Measurements from ENCODE around the gene IFI16.
A peak's percentile ranks its signal among the peaks of the same experiment; 100 is the strongest.
"Not testable (repeated sequence)": the region's sequence is repeated elsewhere in the genome, so short reads cannot be mapped to it uniquely, and the experiment has no call there.

Gene IFI16

DNA sequence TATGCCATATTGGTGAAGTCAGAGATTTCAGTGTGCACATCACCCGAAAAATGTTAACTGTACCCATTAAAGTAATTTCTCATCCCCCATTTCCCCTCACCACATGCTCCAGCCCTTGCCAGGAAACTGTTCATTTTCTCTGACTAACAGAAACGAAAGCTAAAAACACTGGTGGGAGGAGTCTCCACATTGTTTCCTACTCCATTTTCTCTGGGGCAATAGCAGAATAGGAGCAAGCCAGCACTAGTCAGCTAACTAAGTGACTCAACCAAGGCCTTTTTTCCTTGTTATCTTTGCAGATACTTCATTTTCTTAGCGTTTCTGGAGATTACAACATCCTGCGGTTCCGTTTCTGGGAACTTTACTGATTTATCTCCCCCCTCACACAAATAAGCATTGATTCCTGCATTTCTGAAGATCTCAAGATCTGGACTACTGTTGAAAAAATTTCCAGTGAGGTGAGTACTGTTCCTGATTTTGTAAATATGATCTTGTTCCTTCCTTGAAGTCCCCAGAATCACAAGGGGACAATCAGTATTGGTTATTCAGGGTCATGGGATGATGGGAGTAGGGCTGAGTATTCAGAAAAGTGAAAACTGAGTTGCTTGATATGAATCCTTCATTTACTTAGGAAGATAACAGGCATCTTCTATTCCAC, at the start of gene IFI16:
TSS of gene IFI16 (plus strand) at position 204 of the 658 bp plus-strand sequence. CDS start 4,774 bp downstream, outside the sequence.
- DNase-seq = peak; percentile 53 to 81

- DNase-seq = no peak
Measured at GRCh38 chr1:158961178-158961577, 48.5 kb upstream of the IFI16 start.

DNA sequence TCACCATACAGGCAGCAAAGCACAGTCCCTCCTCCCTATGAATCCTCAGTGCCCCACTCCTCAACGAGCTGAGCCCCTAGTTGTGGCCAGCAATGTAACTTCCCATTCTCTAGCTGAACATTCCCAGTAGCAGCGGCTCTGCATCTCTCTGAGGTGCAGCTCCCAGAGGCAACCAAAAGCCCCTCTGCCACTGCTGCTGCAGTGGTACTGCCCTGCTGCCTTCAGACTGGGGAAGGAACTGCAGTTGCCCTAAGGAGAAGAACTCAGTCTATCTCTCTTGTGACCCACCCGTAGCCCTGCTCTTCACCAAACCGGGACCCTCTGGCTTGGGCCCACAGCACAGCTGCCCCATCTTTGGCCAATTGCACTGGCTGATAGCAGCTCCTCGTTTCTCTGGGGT, 46.7 kb upstream of the IFI16 start:
- DNase-seq = no peak

DNA sequence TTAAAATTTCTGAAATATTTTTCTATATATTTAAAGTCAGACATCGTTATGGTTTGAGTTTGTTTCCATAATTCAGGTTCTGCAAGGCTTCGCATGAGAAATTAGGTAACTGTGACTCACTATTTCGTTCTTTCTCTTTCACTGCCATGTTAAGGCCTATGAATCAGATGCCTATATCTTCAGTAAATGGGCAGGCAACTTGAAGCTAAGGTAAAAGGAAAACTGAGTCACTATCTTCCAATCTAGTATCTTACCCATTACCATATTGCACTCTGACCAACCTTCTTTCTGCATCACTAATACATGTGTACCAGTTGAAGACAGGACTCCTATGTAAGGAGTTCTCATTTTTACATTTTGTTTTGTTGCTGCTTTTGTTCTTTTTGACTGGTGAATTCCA, 40.5 kb upstream of the IFI16 start:
- DNase-seq = no peak

- DNase-seq = no peak
Measured at GRCh38 chr1:158969855-158970254, 39.9 kb upstream of the IFI16 start.

DNA sequence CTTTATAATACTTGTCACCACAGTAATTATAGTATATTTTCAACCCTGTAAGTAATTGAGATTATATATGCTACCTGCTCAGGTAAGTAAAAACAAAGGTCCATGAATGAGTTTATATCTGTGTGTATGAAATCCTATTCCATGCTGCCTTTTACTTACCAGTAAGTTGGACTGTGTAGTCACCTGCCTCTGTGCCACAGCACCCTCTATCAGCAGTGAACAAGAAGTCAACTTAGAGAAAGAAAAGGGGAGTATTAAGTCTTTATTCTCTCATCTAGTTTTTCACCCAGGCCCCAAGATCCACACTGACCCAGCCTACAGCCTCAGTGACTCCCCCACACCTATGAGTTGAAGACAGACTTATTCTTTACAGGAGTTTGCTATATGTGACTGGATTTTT, 36.9 kb upstream of the IFI16 start:
- no peak for DNase-seq

- no peak for DNase-seq
Measured at GRCh38 chr1:158976219-158976618, 33.5 kb upstream of the IFI16 start.

- DNase-seq = no peak
Measured at GRCh38 chr1:158978730-158979129, 31.0 kb upstream of the IFI16 start.

GRCh38 chr1:158979229-158979628, 30.5 kb upstream of the IFI16 start:
- DNase-seq = no peak

DNA sequence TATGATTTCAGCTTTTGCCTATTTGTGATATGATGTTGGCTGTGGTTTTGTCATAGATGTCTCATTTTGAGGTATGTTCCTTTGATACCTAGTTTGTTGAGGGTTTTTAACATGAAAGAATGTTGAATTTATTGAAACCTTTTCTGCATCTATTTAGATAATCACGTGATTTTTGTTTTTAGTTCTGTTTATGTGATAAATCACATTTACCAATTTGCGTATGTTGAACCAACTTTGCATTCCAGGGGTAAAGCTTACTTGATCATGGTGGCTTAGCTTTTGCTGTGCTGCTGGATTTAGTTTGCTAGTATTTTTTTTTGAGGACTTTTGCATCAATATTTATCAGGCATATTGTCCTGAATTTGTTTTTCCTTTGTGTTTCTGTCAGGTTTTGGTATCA, 26.5 kb upstream of the IFI16 start:
- DNase-seq = no peak

DNA sequence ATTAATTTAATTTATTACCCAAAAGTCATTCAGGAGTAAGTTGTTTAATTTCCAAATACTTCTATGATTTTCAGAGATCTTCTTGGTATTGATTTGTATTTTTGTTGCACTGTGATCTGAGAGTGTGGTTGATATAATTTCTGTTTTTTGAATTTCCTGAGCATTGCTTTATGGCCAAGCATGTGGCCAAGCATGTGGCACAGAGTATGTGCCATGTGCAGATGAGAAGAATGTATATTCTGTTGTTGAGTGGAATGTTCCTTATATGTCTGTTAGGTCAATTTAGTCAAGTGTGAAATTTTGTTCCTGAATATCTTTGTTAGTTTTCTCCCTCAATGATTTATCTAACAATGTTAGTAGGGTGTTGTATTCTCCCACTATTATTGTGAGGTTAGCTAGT, 25.3 kb upstream of the IFI16 start:
- DNase-seq = no peak

DNA sequence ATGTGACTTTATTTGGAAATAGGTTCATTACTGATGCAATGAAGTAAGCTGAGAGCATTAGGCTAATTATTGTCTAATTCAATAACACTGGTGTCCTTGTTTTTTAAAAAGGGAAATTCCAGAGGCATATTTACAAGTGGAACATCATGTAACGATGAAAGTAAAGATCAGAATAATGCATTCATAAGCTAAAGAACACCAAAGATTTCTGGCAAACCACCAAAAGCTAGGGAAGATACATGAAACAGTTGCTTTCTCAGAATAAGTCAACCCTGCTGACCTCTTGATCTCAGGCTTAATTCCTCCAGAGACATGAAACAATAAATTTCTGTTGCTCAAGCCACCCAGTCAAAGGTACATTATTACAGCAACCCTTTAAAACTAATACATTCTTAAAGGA, 20.3 kb upstream of the IFI16 start:
- DNase-seq = no peak

GRCh38 chr1:158992787-158993312, 16.9 kb upstream of the IFI16 start:
- no peak for DNase-seq

DNA sequence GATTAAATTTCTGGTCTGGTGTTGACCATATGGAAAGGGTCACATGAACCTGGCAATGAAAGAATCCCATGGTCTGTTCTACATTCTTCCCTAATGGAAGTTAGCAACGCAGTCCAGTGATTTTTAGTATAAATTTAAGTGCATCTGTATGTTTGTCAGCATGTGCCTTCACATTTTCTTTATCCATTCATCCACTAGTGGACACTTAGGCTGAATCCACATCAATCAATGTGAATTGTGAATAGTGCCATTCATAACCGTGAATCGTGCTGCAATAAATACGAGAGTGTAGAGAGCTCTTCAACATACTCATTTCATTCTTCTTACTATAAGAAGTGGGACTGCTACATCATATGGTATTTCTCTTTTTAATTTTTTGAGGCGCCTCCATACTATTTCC, 12.7 kb upstream of the IFI16 start:
- no peak for DNase-seq

- DNase-seq = no peak
Measured at GRCh38 chr1:158998037-158998780, 11.5 kb upstream of the IFI16 start.

GRCh38 chr1:158998781-158999161, 10.9 kb upstream of the IFI16 start:
- DNase-seq = peak in 1 of 2 experiments; percentile 38

DNA sequence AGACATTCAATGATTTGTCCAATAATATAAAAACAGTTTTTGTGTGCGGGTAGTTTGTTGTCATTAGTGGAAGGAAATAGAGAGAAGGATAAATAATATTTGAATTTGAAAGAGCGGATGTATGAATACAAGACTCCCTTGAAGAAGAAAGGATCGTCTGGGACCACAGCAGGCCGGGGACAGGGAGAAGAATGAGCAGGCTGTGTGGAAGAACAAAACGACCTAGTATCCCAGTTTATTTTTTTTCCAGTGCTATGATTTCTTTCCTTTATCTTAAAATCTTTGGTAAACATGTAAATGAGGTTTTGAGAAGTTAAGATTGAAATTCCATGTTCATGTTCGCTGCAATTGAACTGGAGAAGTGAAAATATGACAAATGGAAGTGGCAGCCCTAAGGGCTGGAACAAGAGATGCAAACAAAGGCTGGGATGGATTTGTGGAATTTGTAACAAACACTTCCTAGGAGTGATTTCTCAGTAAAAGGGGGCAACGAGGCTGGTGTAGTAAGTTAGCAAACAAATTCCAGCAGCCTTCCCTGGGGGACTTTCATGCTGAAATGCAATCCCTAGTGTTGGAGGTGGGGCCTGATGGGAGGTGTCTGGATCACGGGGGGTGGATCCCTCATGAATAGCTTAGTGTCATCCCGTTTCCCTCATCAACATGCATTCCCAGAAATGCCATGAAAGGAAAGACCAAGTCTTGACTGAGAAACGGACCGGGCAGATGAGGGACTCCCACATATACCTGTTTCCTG, 10.2 kb upstream of the IFI16 start:
- peak in 1 of 2 experiments; percentile 49 for DNase-seq

GRCh38 chr1:159000070-159000409, 9.7 kb upstream of the IFI16 start:
- DNase-seq = no peak

GRCh38 chr1:159000625-159001024, 9.1 kb upstream of the IFI16 start:
- peak; percentile 48 to 60 for DNase-seq

DNA sequence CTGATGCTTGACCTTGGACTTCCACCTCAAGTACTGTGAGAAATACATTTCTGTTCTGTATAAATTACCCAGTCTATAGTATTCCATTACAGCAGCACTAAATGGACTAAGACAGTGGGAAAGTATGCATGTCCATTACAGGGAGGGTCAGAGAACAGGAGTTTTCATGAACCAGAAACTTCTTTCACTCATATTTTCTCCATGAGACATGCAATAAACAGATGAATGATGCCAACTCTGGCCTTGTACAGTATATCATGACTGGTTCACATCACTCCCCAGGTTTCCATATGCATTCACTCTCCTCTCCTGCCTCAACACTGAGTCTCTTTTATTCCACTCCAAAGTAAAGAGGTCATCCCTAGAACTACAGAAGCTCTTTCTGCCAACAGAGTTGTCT, 4.5 kb upstream of the IFI16 start:
- no peak for DNase-seq

GRCh38 chr1:159005676-159006075, 4.0 kb upstream of the IFI16 start:
- DNase-seq = no peak

DNA sequence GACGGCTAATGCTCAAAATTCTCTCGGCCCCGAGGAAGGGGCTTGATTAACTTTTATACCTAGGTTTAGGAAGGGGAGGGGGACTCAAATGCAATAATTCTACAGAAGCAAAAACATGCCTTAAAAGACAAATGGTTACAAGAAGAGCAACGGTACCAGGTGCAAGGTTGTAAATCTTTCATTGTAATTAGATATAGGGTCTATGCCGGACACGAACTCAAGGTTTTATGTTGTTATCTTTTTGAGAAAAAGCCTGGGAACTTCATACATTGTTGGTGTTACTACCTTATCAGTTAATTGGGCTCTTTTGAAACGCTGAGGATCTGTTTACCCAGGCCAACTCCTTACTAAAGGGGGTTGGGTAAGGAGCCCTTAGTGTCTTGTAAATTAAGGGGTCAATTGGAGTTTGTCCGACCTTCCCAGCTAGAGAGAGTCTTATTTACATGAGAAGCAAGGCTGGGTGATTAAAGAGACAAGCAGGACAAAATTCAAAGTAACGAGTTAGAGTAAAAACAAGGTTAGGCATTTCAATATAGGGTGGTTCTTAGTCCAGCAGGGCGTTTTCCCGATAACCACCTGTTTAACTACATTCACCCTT, 3.4 kb upstream of the IFI16 start:
- not testable (repeated sequence) for DNase-seq

DNA sequence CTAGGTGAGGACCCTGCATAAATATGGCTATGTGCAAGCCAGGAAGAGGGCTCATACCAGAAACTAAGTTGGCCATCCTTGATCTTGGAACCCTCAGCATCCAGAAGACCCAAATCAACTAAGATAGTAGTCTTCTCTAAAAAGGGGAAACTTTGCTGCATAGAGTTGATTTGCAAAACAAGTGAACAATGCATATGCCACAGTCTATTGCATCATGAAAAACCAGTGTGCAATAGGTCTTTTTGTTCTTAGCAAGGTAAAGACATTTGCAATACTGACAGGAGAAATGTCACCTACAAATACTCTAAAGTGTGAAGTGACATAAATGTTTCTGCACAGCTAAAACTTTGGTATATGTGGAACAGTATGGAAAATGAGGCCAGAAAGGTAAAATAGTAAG, 2.0 kb upstream of the IFI16 start:
- DNase-seq = no peak
